CD14-positive monocyte (primary cell): ENCODE data around the gene IL37. TPM values are rescaled to one million over a fixed set of nuclear protein-coding genes. Genes with fewer than 3 reads are reported as not detected.

Experiments
- DNase-seq, 3 donors: peaks; one replicate each; pipeline ENCODE4 v3.0.0-alpha.2; 2011 to 2022
- H2AFZ ChIP-seq: 2 replicates; pipeline ENCODE4 v1.6.0; 2012; ENCODE audit warnings: mild to moderate bottlenecking, low read depth, low read length, inconsistent platforms; ENCODE audit not compliant: insufficient read depth, poor library complexity, severe bottlenecking
- H3K27ac ChIP-seq, 2 donors: 1 replicate in 1 of 2; 2 replicates in 1 of 2; pipeline ENCODE4 v1.5.1; 2012 to 2013; ENCODE audit warnings: low read length in 2 of 2, control low read depth in 1 of 2, inconsistent platforms in 1 of 2, low read depth in 1 of 2, mild to moderate bottlenecking in 1 of 2
- H3K27me3 ChIP-seq, 2 donors: one replicate each; pipeline versions ENCODE4 v1.6.0 to v1.6.1; 2011 to 2013; ENCODE audit warnings: low read length in 2 of 2; ENCODE audit not compliant: control insufficient read depth in 2 of 2, insufficient read depth in 2 of 2
- H3K36me3 ChIP-seq, 2 donors: replicated peaks in 1 of 2; 1 replicate in 1 of 2; 2 replicates in 1 of 2; pipeline versions ENCODE4 v1.5.1 to v1.6.1; 2012 to 2013; ENCODE audit warnings: low read length in 2 of 2, control low read depth in 1 of 2, inconsistent platforms in 1 of 2, mild to moderate bottlenecking in 1 of 2; ENCODE audit not compliant: insufficient read depth in 2 of 2, control insufficient read depth in 1 of 2
- H3K4me1 ChIP-seq, 2 donors: 1 replicate in 1 of 2; 2 replicates in 1 of 2; pipeline versions ENCODE4 v1.5.1 to v1.6.1; 2012 to 2013; ENCODE audit warnings: low read length in 2 of 2, control low read depth in 1 of 2, inconsistent platforms in 1 of 2, mild to moderate bottlenecking in 1 of 2, moderate library complexity in 1 of 2; ENCODE audit not compliant: insufficient read depth in 2 of 2, control insufficient read depth in 1 of 2
- H3K4me2 ChIP-seq: replicated peaks from 2 replicates; pipeline ENCODE3; 2012; ENCODE audit warnings: low read length, moderate library complexity, mild to moderate bottlenecking; ENCODE audit not compliant: poor library complexity, severe bottlenecking; ENCODE audit errors: extremely low read depth
- H3K4me3 ChIP-seq, 3 experiments: fragments of 200-600 bp in 1 of 3; sonication (generic) in 1 of 3; replicated peaks in 1 of 3; 1 replicate in 2 of 3; 2 replicates in 1 of 3; pipeline ENCODE4 v1.5.1; 2011 to 2013; ENCODE audit warnings: low read length in 3 of 3, mild to moderate bottlenecking in 3 of 3, control low read depth in 2 of 3, low read depth in 2 of 3, inconsistent platforms in 1 of 3, moderate library complexity in 1 of 3
- H3K79me2 ChIP-seq: 2 replicates; pipeline ENCODE4 v1.6.0; 2012; ENCODE audit warnings: mild to moderate bottlenecking, control low read depth, inconsistent platforms, low read length, moderate library complexity; ENCODE audit not compliant: insufficient read depth
- H3K9ac ChIP-seq: 2 replicates; pipeline ENCODE4 v1.6.0; 2017; ENCODE audit warnings: low read length, mild to moderate bottlenecking; ENCODE audit not compliant: insufficient read depth, poor library complexity, severe bottlenecking
- H3K9me3 ChIP-seq, 2 donors: replicated peaks in 1 of 2; 1 replicate in 1 of 2; 2 replicates in 1 of 2; pipeline versions ENCODE4 v1.5.1 to v1.6.1; 2012 to 2013; ENCODE audit warnings: low read length in 2 of 2, control low read depth in 1 of 2; ENCODE audit not compliant: control insufficient read depth in 1 of 2, insufficient read depth in 1 of 2
- H4K20me1 ChIP-seq: 2 replicates; pipeline ENCODE4 v1.6.0; 2012; ENCODE audit warnings: mild to moderate bottlenecking, low read length, control low read depth, moderate library complexity; ENCODE audit not compliant: insufficient read depth
- H3K27ac Mint-ChIP-seq, 7 donors: one replicate each; pipeline ENCODE4 v1.8.0; 2020; ENCODE audit warnings: mild to moderate bottlenecking in 7 of 7, mixed read lengths in 7 of 7, moderate library complexity in 6 of 7, inconsistent platforms in 2 of 7
- H3K27me3 Mint-ChIP-seq, 3 donors: one replicate each; pipeline ENCODE4 v1.8.0; 2021 to 2022; ENCODE audit warnings: low read depth in 3 of 3, mild to moderate bottlenecking in 3 of 3, mixed read lengths in 3 of 3, moderate library complexity in 3 of 3, inconsistent platforms in 1 of 3
- H3K36me3 Mint-ChIP-seq, 2 donors: one replicate each; pipeline ENCODE4 v1.8.0; 2020; ENCODE audit warnings: mixed read lengths in 2 of 2, inconsistent platforms in 1 of 2, mild to moderate bottlenecking in 1 of 2
- H3K4me1 Mint-ChIP-seq: one replicate; pipeline ENCODE4 v1.8.0; 2020; ENCODE audit warnings: mild to moderate bottlenecking, mixed read lengths
- H3K4me3 Mint-ChIP-seq, 2 donors: one replicate each; pipeline ENCODE4 v1.8.0; 2020; ENCODE audit warnings: mild to moderate bottlenecking in 2 of 2, mixed read lengths in 2 of 2, moderate library complexity in 1 of 2
- H3K9me3 Mint-ChIP-seq, 7 donors: one replicate each; pipeline ENCODE4 v1.8.0; 2020 to 2022; ENCODE audit warnings: mixed read lengths in 7 of 7, mild to moderate bottlenecking in 6 of 7, moderate library complexity in 6 of 7, inconsistent platforms in 2 of 7
- CTCF ChIP-seq: fragments of 200-600 bp; IDR thresholded peaks from one replicate; pipeline ENCODE4 v1.8.0; 2022; ENCODE audit warnings: antibody characterized with exemption, mild to moderate bottlenecking
- WGBS: methylation state at CpG from one replicate; pipeline ENCODE4 v1.1.5; 2013; ENCODE audit warnings: missing lambda C conversion rate; ENCODE audit not compliant: insufficient coverage; 5-methylcytosine and 5-hydroxymethylcytosine counted together
- intact Hi-C, 2 donors: fragments of 100-400 bp; cut with micrococcal nuclease; formaldehyde crosslinking; loops; one replicate each; pipeline versions ENCODE4 v1.15.0 to v1.15.1; 2023
- polyA plus RNA-seq, 3 donors: library from polyadenylated mRNA; depleted of rRNA in 1 of 3; unstranded in 2 of 3; stranded (reverse) in 1 of 3; fragments of 300-500 nt in 2 of 3; fragments of >200 nt in 1 of 3; fragmentation: Illumina TruSeq in 2 of 3; gene quantifications; 1 replicate in 2 of 3; 2 replicates in 1 of 3; pipeline ENCODE4 v1.2.3, GENCODE V29; 2012 to 2021

Gene IL37
- polyA plus RNA-seq, 3 donors, result not detected

- no peaks in the 10 kb centered on the region for H3K27me3 ChIP-seq
- 89% methylated on average over 2 of the region's 2 CpGs for WGBS
- no peaks in the 10 kb centered on the region for H4K20me1 ChIP-seq
- peaks cover 0 to 12% of the 10 kb centered on the region in 2 donors for H3K9me3 ChIP-seq
- H3K4me1 ChIP-seq, result no peaks in the 10 kb centered on the region
- no peak overlapping the region for H3K9ac ChIP-seq
- no peak for TF ChIP-seq CTCF
- H3K36me3 ChIP-seq, result no peaks in the 10 kb centered on the region
- no peak overlapping the region for H3K4me2 ChIP-seq
- DNase-seq, result no peak
- Mint-ChIP-seq H3K27me3 (peaks cover 4 to 11% (median 8%) of the 10 kb centered on the region in 3 donors), H3K9me3 (peaks cover 0 to 9% (median 3%) of the 10 kb centered on the region in 7 donors), H3K4me1 (no peaks in the 10 kb centered on the region), H3K27ac (no peak overlapping the region), H3K4me3 (no peak overlapping the region), H3K36me3 (no peaks in the 10 kb centered on the region)
- H3K79me2 ChIP-seq, result no peaks in the 10 kb centered on the region
- intact Hi-C loops, result no loop called here
- no peak overlapping the region for H2AFZ ChIP-seq
- H3K27ac ChIP-seq, result no peak overlapping the region
- H3K4me3 ChIP-seq, result no peak overlapping the region
These were observed 36.4 kb downstream of the IL37 start for GRCh38 chr2:112947374-112947773.

GRCh38 chr2:112949456-112949855, 38.5 kb downstream of the IL37 start:
- peaks cover 0 to 12% of the 10 kb centered on the region in 2 donors for H3K9me3 ChIP-seq
- Mint-ChIP-seq H3K4me1 (no peaks in the 10 kb centered on the region), H3K27ac (no peak overlapping the region), H3K9me3 (peaks cover 0 to 9% (median 3%) of the 10 kb centered on the region in 7 donors), H3K27me3 (peaks cover 4 to 8% (median 8%) of the 10 kb centered on the region in 3 donors), H3K36me3 (no peaks in the 10 kb centered on the region), H3K4me3 (no peak overlapping the region)
- intact Hi-C loops, result no loop called here
- 93% methylated on average over 5 of the region's 8 CpGs for WGBS
- TF ChIP-seq CTCF, result no peak
- H3K27me3 ChIP-seq, result no peaks in the 10 kb centered on the region
- no peak overlapping the region for H2AFZ ChIP-seq
- no peak for DNase-seq
- H3K79me2 ChIP-seq, result no peaks in the 10 kb centered on the region
- no peaks in the 10 kb centered on the region for H3K36me3 ChIP-seq
- no peak overlapping the region for H3K4me2 ChIP-seq
- no peaks in the 10 kb centered on the region for H3K4me1 ChIP-seq
- H3K27ac ChIP-seq, result no peak overlapping the region
- H3K9ac ChIP-seq, result no peak overlapping the region
- no peaks in the 10 kb centered on the region for H4K20me1 ChIP-seq
- no peak overlapping the region for H3K4me3 ChIP-seq
